PFSK-1 (cell line): ENCODE measurements around the gene TBXAS1.

Experiments used
- FOXP2 ChIP-seq: optimal IDR thresholded peaks from 2 replicates; pipeline ENCODE3; 2011; ENCODE audit warnings: borderline replicate concordance, control low read depth, inconsistent platforms; ENCODE audit not compliant: insufficient read depth; ENCODE audit errors: extremely low read length, extremely low read depth
- POLR2AphosphoS5 ChIP-seq: IDR thresholded peaks from 2 replicates; pipeline ENCODE4 v1.6.1; 2012; ENCODE audit warnings: low read depth, mild to moderate bottlenecking, control low read depth, low read length, moderate library complexity
- REST ChIP-seq, 2 experiments: IDR thresholded peaks; 2 replicates each; pipeline versions ENCODE4 v1.6.1 to v1.8.0; 2011 to 2012; ENCODE audit warnings: low read depth in 2 of 2, low read length in 2 of 2, control low read depth in 1 of 2, inconsistent platforms in 1 of 2, mild to moderate bottlenecking in 1 of 2, moderate library complexity in 1 of 2; ENCODE audit not compliant: insufficient read depth in 1 of 2
- SIN3A ChIP-seq: IDR thresholded peaks from 2 replicates; pipeline ENCODE4 v1.6.1; 2012; ENCODE audit warnings: mild to moderate bottlenecking, low read length, moderate library complexity, borderline replicate concordance; ENCODE audit not compliant: insufficient read depth
- TAF1 ChIP-seq: IDR thresholded peaks from 2 replicates; pipeline ENCODE4 v1.6.1; 2012; ENCODE audit warnings: low read length, control low read depth, borderline replicate concordance; ENCODE audit not compliant: insufficient read depth

TBXAS1 gene

DNA sequence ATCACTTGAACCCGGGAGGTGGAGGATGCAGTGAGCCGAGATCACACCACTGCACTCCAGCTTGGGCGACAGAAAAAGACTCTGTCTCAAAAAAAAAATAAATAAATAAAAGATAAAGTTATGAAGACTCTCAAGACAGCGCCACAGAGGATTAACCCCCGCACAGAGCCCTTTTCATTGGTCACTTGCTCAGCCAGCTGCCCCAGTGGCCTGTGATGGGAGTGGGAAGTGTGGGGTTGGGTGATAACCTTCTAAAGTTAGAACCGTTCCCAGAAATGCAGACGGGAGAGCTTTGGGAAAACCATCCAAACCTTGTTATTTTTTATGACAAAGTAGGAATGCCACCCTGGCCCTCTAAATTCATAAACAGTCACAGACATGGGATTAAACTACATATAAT is 176.3 kb downstream of the TBXAS1 start:
- TF ChIP-seq POLR2AphosphoS5 (no peak), SIN3A (no peak), TAF1 (no peak), FOXP2 (no peak), REST (IDR thresholded peaks at IDR 0.05; ENCODE audit: insufficient read depth in 1 of 2, low read depth in 2 of 2, low read length in 2 of 2) (no peak)

- TF ChIP-seq SIN3A: no peak
- no peak for TF ChIP-seq TAF1
- no peak for TF ChIP-seq POLR2AphosphoS5
- TF ChIP-seq REST (IDR thresholded peaks at IDR 0.05; ENCODE audit: insufficient read depth in 1 of 2, low read depth in 2 of 2, low read length in 2 of 2): no peak
- no peak for TF ChIP-seq FOXP2
These were observed 176.9 kb downstream of the TBXAS1 start for GRCh38 chr7:140005754-140006503.

- no peak for TF ChIP-seq POLR2AphosphoS5
These were observed 177.5 kb downstream of the TBXAS1 start for GRCh38 chr7:140006600-140006999.

- TF ChIP-seq REST (IDR thresholded peaks at IDR 0.05; ENCODE audit: insufficient read depth in 1 of 2, low read depth in 2 of 2, low read length in 2 of 2) (no peak), POLR2AphosphoS5 (no peak), SIN3A (no peak), TAF1 (no peak)
These were observed 178.1 kb downstream of the TBXAS1 start for GRCh38 chr7:140007051-140007690.

GRCh38 chr7:140008755-140009610 is 179.9 kb downstream of the TBXAS1 start:
- TF ChIP-seq POLR2AphosphoS5 (no peak), SIN3A (no peak), FOXP2 (no peak), TAF1 (no peak), REST (IDR thresholded peaks at IDR 0.05; ENCODE audit: insufficient read depth in 1 of 2, low read depth in 2 of 2, low read length in 2 of 2) (no peak)
